Measurements from ENCODE around the gene PRR7.

PRR7 gene

GRCh38 chr5:177432143-177432838, 14.3 kb upstream of the PRR7 start:
- WGBS: 95% methylated on average over 18 of the region's 18 CpGs
- Histone ChIP-seq H3K4me3 (ENCODE audit: low read length) (no peak overlapping the region), H3K9me3 (ENCODE audit: insufficient read depth, low read depth, low read length) (no peaks in the 10 kb centered on the region), H3K9ac (ENCODE audit: low read depth, low read length) (no peak overlapping the region), H3K36me3 (ENCODE audit: insufficient read depth, low read length) (peaks cover 51% of the 10 kb centered on the region), H3K27me3 (ENCODE audit: insufficient read depth, low read length) (no peaks in the 10 kb centered on the region), H3K27ac (ENCODE audit: low read depth, low read length) (no peak overlapping the region), H3K4me1 (ENCODE audit: insufficient read depth, low read length) (peaks cover 9% of the 10 kb centered on the region)

- Histone ChIP-seq H3K4me3 (ENCODE audit: low read length) (no peak overlapping the region), H3K9ac (ENCODE audit: low read depth, low read length) (no peak overlapping the region)
These were observed 13.6 kb upstream of the PRR7 start for GRCh38 chr5:177432839-177433657.

GRCh38 chr5:177433658-177434217, 12.9 kb upstream of the PRR7 start:
- Histone ChIP-seq H3K9me3 (ENCODE audit: insufficient read depth, low read depth, low read length) (no peaks in the 10 kb centered on the region), H3K4me1 (ENCODE audit: insufficient read depth, low read length) (no peaks in the 10 kb centered on the region; the same call in 1 of the 2 replicates), H3K4me3 (ENCODE audit: low read length) (no peak overlapping the region), H3K9ac (ENCODE audit: low read depth, low read length) (no peak overlapping the region), H3K27ac (ENCODE audit: low read depth, low read length) (no peak overlapping the region), H3K27me3 (ENCODE audit: insufficient read depth, low read length) (no peaks in the 10 kb centered on the region), H3K36me3 (ENCODE audit: insufficient read depth, low read length) (peaks cover 63% of the 10 kb centered on the region)
- 95% methylated on average over 29 of the region's 29 CpGs for WGBS

More at GRCh38 chr5:177432839-177433657, 13.6 kb upstream of the PRR7 start:
- Histone ChIP-seq H3K36me3 (ENCODE audit: insufficient read depth, low read length) (peaks cover 57% of the 10 kb centered on the region), H3K27ac (ENCODE audit: low read depth, low read length) (no peak overlapping the region), H3K9me3 (ENCODE audit: insufficient read depth, low read depth, low read length) (no peaks in the 10 kb centered on the region), H3K4me1 (ENCODE audit: insufficient read depth, low read length) (peaks cover under 1% of the 10 kb centered on the region; the same call in 1 of the 2 replicates), H3K27me3 (ENCODE audit: insufficient read depth, low read length) (no peaks in the 10 kb centered on the region)
- 92% methylated on average over 25 of the region's 25 CpGs for WGBS

DNA sequence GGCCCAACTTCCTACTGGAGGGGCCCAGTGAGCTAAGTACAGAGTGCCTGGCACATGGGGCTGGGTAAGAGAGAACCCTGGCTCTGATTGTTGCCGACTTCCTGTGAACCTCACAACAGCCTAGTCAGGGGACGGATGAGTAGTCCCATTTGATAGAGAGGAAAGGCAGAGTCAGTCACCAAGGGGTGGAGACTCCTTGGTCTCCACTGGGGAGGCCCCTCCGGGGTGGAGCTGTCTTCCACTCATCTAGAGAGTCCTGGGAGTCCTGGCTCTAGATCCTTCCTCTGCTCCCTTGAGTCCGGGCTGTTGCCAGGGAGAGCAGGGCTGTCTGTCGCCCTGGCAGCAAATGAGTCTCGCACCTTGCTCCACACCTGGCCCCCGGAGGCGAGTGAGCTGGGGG, 12.2 kb upstream of the PRR7 start:
- Histone ChIP-seq H3K4me1 (ENCODE audit: insufficient read depth, low read length) (no peaks in the 10 kb centered on the region; the same call in 1 of the 2 replicates), H3K9me3 (ENCODE audit: insufficient read depth, low read depth, low read length) (no peaks in the 10 kb centered on the region), H3K4me3 (ENCODE audit: low read length) (no peak overlapping the region), H3K27me3 (ENCODE audit: insufficient read depth, low read length) (no peaks in the 10 kb centered on the region), H3K9ac (ENCODE audit: low read depth, low read length) (no peak overlapping the region), H3K27ac (ENCODE audit: low read depth, low read length) (no peak overlapping the region), H3K36me3 (ENCODE audit: insufficient read depth, low read length) (peaks cover 66% of the 10 kb centered on the region)
- WGBS: 93% methylated on average over 8 of the region's 8 CpGs

- H3K27ac ChIP-seq (ENCODE audit: low read depth, low read length): no peak overlapping the region
- H3K36me3 ChIP-seq (ENCODE audit: insufficient read depth, low read length): peaks cover 66% of the 10 kb centered on the region
- H3K9me3 ChIP-seq (ENCODE audit: insufficient read depth, low read depth, low read length): no peaks in the 10 kb centered on the region
- H3K4me1 ChIP-seq (ENCODE audit: insufficient read depth, low read length): no peaks in the 10 kb centered on the region; the same call in 1 of the 2 replicates
- H3K9ac ChIP-seq (ENCODE audit: low read depth, low read length): no peak overlapping the region
- H3K4me3 ChIP-seq (ENCODE audit: low read length): no peak overlapping the region
- no peaks in the 10 kb centered on the region for H3K27me3 ChIP-seq (ENCODE audit: insufficient read depth, low read length)
- 97% methylated on average over 20 of the region's 20 CpGs for WGBS
These were observed 11.5 kb upstream of the PRR7 start for GRCh38 chr5:177434942-177435738.

- peaks cover 65% of the 10 kb centered on the region for H3K36me3 ChIP-seq (ENCODE audit: insufficient read depth, low read length)
- 93% methylated on average over 37 of the region's 37 CpGs for WGBS
- H3K27ac ChIP-seq (ENCODE audit: low read depth, low read length): no peak overlapping the region
- H3K4me3 ChIP-seq (ENCODE audit: low read length): no peak overlapping the region
- no peaks in the 10 kb centered on the region; the same call in 1 of the 2 replicates for H3K4me1 ChIP-seq (ENCODE audit: insufficient read depth, low read length)
- H3K9ac ChIP-seq (ENCODE audit: low read depth, low read length): no peak overlapping the region
- H3K27me3 ChIP-seq (ENCODE audit: insufficient read depth, low read length): no peaks in the 10 kb centered on the region
- H3K9me3 ChIP-seq (ENCODE audit: insufficient read depth, low read depth, low read length): no peaks in the 10 kb centered on the region
These were observed 10.6 kb upstream of the PRR7 start for GRCh38 chr5:177435847-177436536.

DNA sequence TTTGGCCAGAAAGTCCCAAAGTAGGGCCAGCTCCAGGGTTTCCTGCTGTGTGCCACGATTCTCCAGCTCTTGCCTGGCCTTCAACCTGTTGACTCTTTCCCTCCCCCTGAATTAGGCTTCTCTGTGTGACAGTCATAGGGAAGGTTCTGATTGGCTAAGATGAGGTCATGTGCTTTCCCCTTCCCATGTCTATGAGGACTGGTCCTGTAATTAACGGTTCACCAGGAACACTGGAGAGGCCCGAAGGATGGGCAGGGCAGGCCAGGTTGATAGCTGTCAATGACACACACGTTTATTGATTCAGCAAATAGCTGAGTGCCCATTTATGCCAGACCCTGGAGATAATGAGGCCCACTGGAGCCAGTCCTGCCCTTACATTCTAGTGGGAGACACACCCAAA, 9.0 kb upstream of the PRR7 start:
- no peak overlapping the region for H3K4me3 ChIP-seq (ENCODE audit: low read length)
- 78% methylated on average over 4 of the region's 4 CpGs for WGBS
- no peaks in the 10 kb centered on the region; the same call in 1 of the 2 replicates for H3K4me1 ChIP-seq (ENCODE audit: insufficient read depth, low read length)
- H3K9ac ChIP-seq (ENCODE audit: low read depth, low read length): no peak overlapping the region
- H3K27ac ChIP-seq (ENCODE audit: low read depth, low read length): no peak overlapping the region
- H3K9me3 ChIP-seq (ENCODE audit: insufficient read depth, low read depth, low read length): no peaks in the 10 kb centered on the region
- peaks cover 49% of the 10 kb centered on the region for H3K36me3 ChIP-seq (ENCODE audit: insufficient read depth, low read length)
- H3K27me3 ChIP-seq (ENCODE audit: insufficient read depth, low read length): no peaks in the 10 kb centered on the region

GRCh38 chr5:177438468-177438867, 8.1 kb upstream of the PRR7 start:
- Histone ChIP-seq H3K9me3 (ENCODE audit: insufficient read depth, low read depth, low read length) (no peaks in the 10 kb centered on the region), H3K4me1 (ENCODE audit: insufficient read depth, low read length) (no peaks in the 10 kb centered on the region; the same call in 1 of the 2 replicates), H3K4me3 (ENCODE audit: low read length) (no peak overlapping the region), H3K27me3 (ENCODE audit: insufficient read depth, low read length) (no peaks in the 10 kb centered on the region), H3K36me3 (ENCODE audit: insufficient read depth, low read length) (peaks cover 41% of the 10 kb centered on the region), H3K9ac (ENCODE audit: low read depth, low read length) (no peak overlapping the region), H3K27ac (ENCODE audit: low read depth, low read length) (no peak overlapping the region)
- WGBS: 98% methylated on average over 10 of the region's 10 CpGs

DNA sequence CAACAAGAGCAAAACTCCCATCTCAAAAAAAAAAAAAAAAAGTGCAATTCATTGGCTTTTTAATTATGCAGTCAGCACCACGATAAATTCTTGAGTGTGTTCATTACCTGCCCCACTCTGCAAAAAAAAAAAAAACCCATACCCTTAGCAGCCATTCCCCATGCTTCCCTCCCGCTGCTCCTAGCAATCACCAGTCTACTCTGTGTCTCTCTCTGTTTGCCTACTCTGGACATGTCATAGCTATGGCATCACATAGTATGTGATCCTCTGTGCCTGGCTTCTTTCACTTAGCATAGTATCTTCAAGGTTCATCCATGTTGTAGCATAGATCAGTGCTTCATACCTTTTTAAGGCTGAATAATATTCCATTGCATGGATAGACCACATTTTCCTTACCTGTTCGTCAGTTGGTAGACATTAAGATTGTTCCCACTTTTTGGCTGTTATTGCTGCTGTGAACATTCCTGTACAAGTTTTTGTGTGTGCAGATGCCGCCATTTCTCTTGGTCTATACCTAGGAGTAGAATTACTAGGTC, 7.0 kb upstream of the PRR7 start:
- no peaks in the 10 kb centered on the region; the same call in 1 of the 2 replicates for H3K4me1 ChIP-seq (ENCODE audit: insufficient read depth, low read length)
- WGBS: 92% methylated on average over 4 of the region's 4 CpGs
- H3K9ac ChIP-seq (ENCODE audit: low read depth, low read length): no peak overlapping the region
- no peak overlapping the region for H3K27ac ChIP-seq (ENCODE audit: low read depth, low read length)
- H3K27me3 ChIP-seq (ENCODE audit: insufficient read depth, low read length): no peaks in the 10 kb centered on the region
- H3K9me3 ChIP-seq (ENCODE audit: insufficient read depth, low read depth, low read length): no peaks in the 10 kb centered on the region
- peaks cover 30% of the 10 kb centered on the region for H3K36me3 ChIP-seq (ENCODE audit: insufficient read depth, low read length)
- no peak overlapping the region for H3K4me3 ChIP-seq (ENCODE audit: low read length)
